HEK293T (cell line): ENCODE measurements around the gene CXCL17.

Source experiments
- CTCF ChIA-PET: fragments of 350-600 bp; formaldehyde crosslinking; extraction: SDS; loops from one replicate; lab custom pipeline; 2021; ENCODE audit warnings: antibody characterized with exemption, inconsistent platforms; lab: Yijun Ruan, JAX
- POLR2A ChIA-PET: fragments of 350-600 bp; formaldehyde crosslinking; extraction: SDS; loops from one replicate; lab custom pipeline; 2020; ENCODE audit warnings: antibody characterized with exemption, inconsistent platforms; lab: Yijun Ruan, JAX
- DNase-seq: peaks from one replicate; pipeline ENCODE4 v3.0.0; 2012; ENCODE audit warnings: mixed read lengths; ENCODE audit errors: extremely low spot score
- ARNT ChIP-seq: fragments of 450-650 bp; IDR thresholded peaks from 2 replicates; pipeline ENCODE4 v1.6.1; 2017; ENCODE audit warnings: mild to moderate bottlenecking
- BHLHE40 ChIP-seq: fragments of 450-650 bp; IDR thresholded peaks from 2 replicates; pipeline ENCODE4 v1.6.1; 2016; ENCODE audit warnings: mild to moderate bottlenecking, moderate library complexity, borderline replicate concordance
- CTBP1 ChIP-seq: fragments of 450-650 bp; IDR thresholded peaks from 2 replicates; pipeline ENCODE4 v1.6.1; 2016; ENCODE audit warnings: borderline replicate concordance
- ELF4 ChIP-seq: fragments of 450-650 bp; IDR thresholded peaks from 2 replicates; pipeline ENCODE4 v1.6.1; 2017; ENCODE audit warnings: antibody characterized with exemption
- FOXA1 ChIP-seq: fragments of 450-650 bp; IDR thresholded peaks from 2 replicates; pipeline ENCODE4 v1.6.1; 2016; ENCODE audit warnings: mild to moderate bottlenecking
- FOXK2 ChIP-seq: fragments of 450-650 bp; IDR thresholded peaks from 2 replicates; pipeline ENCODE4 v1.6.1; 2016; ENCODE audit warnings: mild to moderate bottlenecking
- FOXM1 ChIP-seq: fragments of 450-650 bp; IDR thresholded peaks from 2 replicates; pipeline ENCODE4 v1.6.1; 2017; ENCODE audit warnings: mild to moderate bottlenecking, borderline replicate concordance
- HDGF ChIP-seq: fragments of 450-650 bp; IDR thresholded peaks from 2 replicates; pipeline ENCODE4 v1.6.1; 2017; ENCODE audit warnings: antibody characterized with exemption, borderline replicate concordance
- L3MBTL2 ChIP-seq: fragments of 450-650 bp; conservative IDR thresholded peaks from 2 replicates; pipeline ENCODE4 v1.6.1; 2016; ENCODE audit warnings: mild to moderate bottlenecking
- LEF1 ChIP-seq: fragments of 450-650 bp; IDR thresholded peaks from 2 replicates; pipeline ENCODE4 v1.6.1; 2017; ENCODE audit warnings: mild to moderate bottlenecking, borderline replicate concordance
- NFRKB ChIP-seq: fragments of 450-650 bp; IDR thresholded peaks from 2 replicates; pipeline ENCODE4 v1.6.1; 2016; ENCODE audit warnings: mild to moderate bottlenecking, moderate library complexity
- PKNOX1 ChIP-seq: fragments of 450-650 bp; IDR thresholded peaks from 2 replicates; pipeline ENCODE4 v1.6.1; 2016
- SP1 ChIP-seq: fragments of 450-650 bp; IDR thresholded peaks from 2 replicates; pipeline ENCODE4 v1.6.1; 2017
- SUZ12 ChIP-seq: fragments of 450-650 bp; IDR thresholded peaks from 2 replicates; pipeline ENCODE4 v1.6.1; 2016; ENCODE audit warnings: mild to moderate bottlenecking
- TARDBP ChIP-seq: fragments of 450-650 bp; IDR thresholded peaks from 2 replicates; pipeline ENCODE4 v1.6.1; 2016
- ZNF384 ChIP-seq: fragments of 450-650 bp; IDR thresholded peaks from 2 replicates; pipeline ENCODE4 v1.6.1; 2016

Gene CXCL17

GRCh38 chr19:42412661-42413076 is 30.1 kb downstream of the CXCL17 start:
- TF ChIP-seq NFRKB = no peak
- TF ChIP-seq SP1 = no peak
- no peak for TF ChIP-seq ZNF384
- TF ChIP-seq ELF4 = no peak
- TF ChIP-seq FOXA1 = no peak
- no peak for TF ChIP-seq SUZ12
- ChIA-PET POLR2A (interaction anchor here (0.9 to 2.2 kb wide), 3 partner anchors 11 to 299 kb away, joined by 3 to 16 read pairs (median 3); no protein-coding TSS in a partner anchor), CTCF (interaction anchor here (1.3 kb wide), 1 partner anchor 12 kb away, joined by 4 read pairs; no protein-coding TSS in a partner anchor)
- no peak for DNase-seq

- TF ChIP-seq ARNT (no peak), L3MBTL2 (no peak), HDGF (no peak), FOXM1 (no peak), SUZ12 (no peak), TARDBP (no peak), SP1 (no peak), CTBP1 (no peak), BHLHE40 (no peak), ZNF384 (no peak), NFRKB (no peak), FOXK2 (no peak), LEF1 (no peak)
- no peak for DNase-seq
- ChIA-PET POLR2A (interaction anchor here (0.9 to 2.2 kb wide), 3 partner anchors 11 to 298 kb away, joined by 3 to 16 read pairs (median 3); no protein-coding TSS in a partner anchor), CTCF (interaction anchor here (1.3 kb wide), 1 partner anchor 12 kb away, joined by 4 read pairs; no protein-coding TSS in a partner anchor)
These were observed 30.5 kb downstream of the CXCL17 start for GRCh38 chr19:42412227-42412626.

GRCh38 chr19:42411581-42412178 is 31.1 kb downstream of the CXCL17 start:
- CTCF ChIA-PET = interaction anchor here (1.3 kb wide), 1 partner anchor 11 kb away, joined by 4 read pairs; no protein-coding TSS in a partner anchor
- POLR2A ChIA-PET = interaction anchor here (0.9 to 2.2 kb wide), 3 partner anchors 12 to 298 kb away, joined by 3 to 16 read pairs (median 3); no protein-coding TSS in a partner anchor
- no peak for DNase-seq
- TF ChIP-seq SP1 = no peak
- no peak for TF ChIP-seq HDGF
- TF ChIP-seq LEF1 = no peak
- TF ChIP-seq CTBP1 = no peak
- no peak for TF ChIP-seq FOXA1
- no peak for TF ChIP-seq FOXM1
- TF ChIP-seq PKNOX1 = no peak
- TF ChIP-seq TARDBP = no peak
- no peak for TF ChIP-seq L3MBTL2

- ChIA-PET CTCF (interaction anchor here (0.6 to 1.0 kb wide), 2 partner anchors 10 to 26 kb away, joined by 3 to 4 read pairs; no protein-coding TSS in a partner anchor), POLR2A (interaction anchor here (0.8 to 1.7 kb wide), 3 partner anchors 12 to 14 kb away, joined by 3 to 4 read pairs (median 3); no protein-coding TSS in a partner anchor)
- TF ChIP-seq BHLHE40 = no peak
- TF ChIP-seq SP1 = no peak
- TF ChIP-seq FOXK2 = no peak
- TF ChIP-seq L3MBTL2 = no peak
- no peak for TF ChIP-seq PKNOX1
- TF ChIP-seq NFRKB = no peak
- TF ChIP-seq ELF4 = no peak
- DNase-seq = no peak
These were observed 32.4 kb downstream of the CXCL17 start for GRCh38 chr19:42410371-42410770.

- CTCF ChIA-PET = interaction anchor here (1.0 kb wide), 1 partner anchor 9 kb away, joined by 4 read pairs; no protein-coding TSS in a partner anchor
- POLR2A ChIA-PET = interaction anchor here (0.8 to 1.7 kb wide), 3 partner anchors 11 to 14 kb away, joined by 3 to 4 read pairs (median 3); no protein-coding TSS in a partner anchor
- no peak for DNase-seq
These were observed 33.3 kb downstream of the CXCL17 start for GRCh38 chr19:42409477-42409876.

More at GRCh38 chr19:42409477-42409876, 33.3 kb downstream of the CXCL17 start:
- TF ChIP-seq FOXM1 = no peak
- no peak for TF ChIP-seq PKNOX1
- no peak for TF ChIP-seq ZNF384
- no peak for TF ChIP-seq HDGF
- no peak for TF ChIP-seq LEF1
- no peak for TF ChIP-seq ARNT
- no peak for TF ChIP-seq CTBP1
- TF ChIP-seq TARDBP = no peak
- TF ChIP-seq SP1 = no peak
- TF ChIP-seq ELF4 = no peak
